Measurements from ENCODE around the gene KCNJ9.

- TF ChIP-seq CTCF (IDR thresholded peaks at IDR 0.05; ENCODE audit: borderline replicate concordance, extremely low read depth, low read length, poor library complexity, severe bottlenecking) = no peak
- no peak for TF ChIP-seq EZH2 (IDR thresholded peaks at IDR 0.05; ENCODE audit: borderline replicate concordance, low read depth, low read length, severe bottlenecking)
Measured at GRCh38 chr1:160130939-160131338, 49.6 kb downstream of the KCNJ9 start.

Measured in DND-41 (cell line).